ENCODE measurements around the gene MFSD6. TPM values are rescaled to one million over a fixed set of nuclear protein-coding genes. Genes with fewer than 3 reads are reported as not detected.

Gene MFSD6
- total RNA-seq, 4 donors from 2014 or later = 3.6 to 30.3 (median 28.4) TPM

DNA sequence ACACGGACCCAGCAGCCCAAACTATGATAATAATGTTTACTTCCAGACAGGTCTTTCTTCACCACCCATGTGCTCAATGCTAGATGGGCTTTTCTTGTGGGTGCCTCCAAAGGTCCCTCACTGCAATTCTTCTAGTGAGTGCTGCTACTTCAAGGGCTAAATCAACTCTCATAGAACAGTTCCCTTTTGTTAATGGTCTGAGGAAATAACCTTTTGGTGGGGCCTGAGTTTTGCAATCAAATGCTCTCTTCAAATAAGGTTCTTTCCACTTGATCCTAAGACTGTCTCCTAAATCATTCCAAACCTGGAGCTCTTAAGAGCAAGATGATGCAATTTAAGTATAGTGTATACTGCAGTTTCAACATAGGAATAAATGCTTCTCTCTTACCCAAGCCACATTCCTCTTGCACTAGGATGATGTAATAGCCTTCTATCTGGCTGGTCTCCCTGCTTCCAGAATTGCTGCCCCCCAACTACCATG lies 120.4 kb downstream of the MFSD6 start:
- intact Hi-C loops (cut with DNase I; ENCODE audit: low total_unique reads) = no loop called here
- no peaks in the 10 kb centered on the region for H3K27me3 ChIP-seq
- no peak overlapping the region for H3K27ac ChIP-seq
- no peaks in the 10 kb centered on the region for H3K9me3 ChIP-seq
- TF ChIP-seq POLR2A (IDR thresholded peaks at IDR 0.05) = no peak
- TF ChIP-seq, protein P1, sequence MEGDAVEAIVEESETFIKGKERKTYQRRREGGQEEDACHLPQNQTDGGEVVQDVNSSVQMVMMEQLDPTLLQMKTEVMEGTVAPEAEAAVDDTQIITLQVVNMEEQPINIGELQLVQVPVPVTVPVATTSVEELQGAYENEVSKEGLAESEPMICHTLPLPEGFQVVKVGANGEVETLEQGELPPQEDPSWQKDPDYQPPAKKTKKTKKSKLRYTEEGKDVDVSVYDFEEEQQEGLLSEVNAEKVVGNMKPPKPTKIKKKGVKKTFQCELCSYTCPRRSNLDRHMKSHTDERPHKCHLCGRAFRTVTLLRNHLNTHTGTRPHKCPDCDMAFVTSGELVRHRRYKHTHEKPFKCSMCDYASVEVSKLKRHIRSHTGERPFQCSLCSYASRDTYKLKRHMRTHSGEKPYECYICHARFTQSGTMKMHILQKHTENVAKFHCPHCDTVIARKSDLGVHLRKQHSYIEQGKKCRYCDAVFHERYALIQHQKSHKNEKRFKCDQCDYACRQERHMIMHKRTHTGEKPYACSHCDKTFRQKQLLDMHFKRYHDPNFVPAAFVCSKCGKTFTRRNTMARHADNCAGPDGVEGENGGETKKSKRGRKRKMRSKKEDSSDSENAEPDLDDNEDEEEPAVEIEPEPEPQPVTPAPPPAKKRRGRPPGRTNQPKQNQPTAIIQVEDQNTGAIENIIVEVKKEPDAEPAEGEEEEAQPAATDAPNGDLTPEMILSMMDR (IDR thresholded peaks at IDR 0.05) = no peak
- no peak overlapping the region for H3K4me3 ChIP-seq
- H3K36me3 ChIP-seq = no peaks in the 10 kb centered on the region
- DNase-seq = no peak
- no peaks in the 10 kb centered on the region for H3K4me1 ChIP-seq

DNA sequence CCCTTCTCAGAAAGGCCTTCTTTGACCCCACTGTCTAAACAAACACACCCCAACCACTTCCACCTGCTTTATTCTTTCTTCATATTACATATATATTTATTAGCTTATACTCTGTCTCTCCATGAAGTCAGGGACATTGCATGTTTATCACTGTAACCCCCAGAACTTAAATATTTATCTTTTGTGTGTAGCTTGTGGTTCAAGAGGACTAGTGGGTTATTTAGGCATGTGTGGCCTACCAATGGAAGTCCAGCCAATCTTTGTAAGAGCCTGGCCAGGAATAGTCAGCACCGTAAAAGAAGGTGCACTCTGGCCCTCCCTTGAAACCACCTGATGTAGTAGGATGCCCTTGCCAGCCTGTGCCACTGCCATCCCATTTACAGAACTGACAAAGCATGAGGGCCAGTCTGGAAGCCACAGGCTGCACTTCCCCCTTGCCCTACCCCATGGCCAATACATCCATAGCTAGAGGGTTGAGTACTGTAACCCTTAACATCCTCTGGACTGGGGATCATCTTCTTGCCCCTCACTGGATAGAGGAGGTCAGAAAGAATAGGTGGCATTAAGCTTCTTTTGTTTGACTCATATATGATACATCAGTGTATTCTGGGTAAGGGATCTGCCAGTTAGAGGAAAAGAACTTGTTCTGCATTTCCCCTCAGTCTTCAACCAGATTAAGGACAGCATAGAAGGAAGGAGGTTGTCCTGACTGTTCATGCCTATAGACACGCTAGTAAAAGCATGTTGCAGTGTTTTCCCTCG lies 121.5 kb downstream of the MFSD6 start:
- no peak overlapping the region for H3K4me3 ChIP-seq
- H3K36me3 ChIP-seq = no peaks in the 10 kb centered on the region
- TF ChIP-seq POLR2A (IDR thresholded peaks at IDR 0.05) = no peak
- no peak for DNase-seq
- no peak overlapping the region for H3K27ac ChIP-seq
- no peaks in the 10 kb centered on the region for H3K9me3 ChIP-seq
- no peaks in the 10 kb centered on the region for H3K4me1 ChIP-seq
- no peaks in the 10 kb centered on the region for H3K27me3 ChIP-seq
- intact Hi-C loops (cut with DNase I; ENCODE audit: low total_unique reads) = no loop called here

DNA sequence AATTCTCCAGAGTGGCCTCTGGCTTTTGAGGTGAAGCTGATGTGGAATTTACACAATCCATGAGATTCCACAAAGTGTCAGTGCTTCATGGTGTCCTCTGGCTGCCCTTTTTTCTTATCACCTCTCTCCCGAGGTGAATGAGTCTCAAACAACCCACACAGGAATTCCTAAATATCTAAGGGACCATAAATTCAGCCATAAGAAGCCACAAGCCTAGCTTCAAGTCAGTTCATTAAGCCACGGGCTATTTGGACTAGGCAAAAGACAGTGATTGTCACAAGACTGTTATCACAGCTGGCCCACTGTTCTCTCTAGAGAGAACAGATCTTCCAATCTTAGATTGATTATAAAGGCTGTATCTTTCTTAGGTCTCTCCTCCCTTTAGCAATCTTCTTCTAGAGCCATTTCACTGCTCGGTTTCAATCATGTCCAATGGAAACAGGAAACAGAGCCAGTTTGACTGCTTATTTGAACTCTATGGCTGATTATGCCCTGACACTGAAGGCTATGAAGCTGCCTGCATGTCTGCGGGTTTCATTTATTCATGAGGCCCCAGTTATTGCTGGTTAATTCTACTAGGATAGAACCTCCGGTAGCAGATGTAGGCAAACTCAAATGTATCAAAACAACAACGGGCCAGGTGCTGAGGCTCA lies 122.2 kb downstream of the MFSD6 start:
- no peak for DNase-seq
- no peak for TF ChIP-seq POLR2A (IDR thresholded peaks at IDR 0.05)
- TF ChIP-seq, protein P1 (IDR thresholded peaks at IDR 0.05) = no peak
- Histone ChIP-seq H3K36me3 (no peaks in the 10 kb centered on the region), H3K27ac (no peak overlapping the region), H3K9me3 (no peaks in the 10 kb centered on the region), H3K27me3 (no peaks in the 10 kb centered on the region), H3K4me1 (no peaks in the 10 kb centered on the region), H3K4me3 (no peak overlapping the region)
- intact Hi-C loops (cut with DNase I; ENCODE audit: low total_unique reads) = no loop called here

DNA sequence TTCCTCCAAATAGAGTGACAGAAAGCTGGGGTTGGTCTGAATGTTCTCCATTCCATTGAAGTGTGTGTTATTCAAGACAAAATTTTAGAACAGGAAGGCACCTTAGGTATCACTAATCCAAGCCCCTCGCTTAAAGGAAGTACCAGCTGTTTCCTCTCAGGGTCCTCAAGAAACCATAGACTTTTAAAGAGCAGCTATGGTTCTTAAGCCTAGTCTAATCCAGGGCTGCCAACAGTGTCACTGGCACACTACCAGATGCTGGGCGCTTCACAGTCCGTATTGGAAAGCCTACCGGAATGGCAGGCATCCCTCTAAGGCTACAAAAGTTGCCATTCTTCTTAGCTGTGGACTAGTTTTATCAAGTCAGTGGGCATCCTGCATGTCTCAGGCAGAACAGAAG lies 124.4 kb downstream of the MFSD6 start:
- intact Hi-C loops (cut with DNase I; ENCODE audit: low total_unique reads) = no loop called here
- H3K4me1 ChIP-seq = no peaks in the 10 kb centered on the region
- no peak for DNase-seq
- H3K27me3 ChIP-seq = no peaks in the 10 kb centered on the region
- TF ChIP-seq POLR2A (IDR thresholded peaks at IDR 0.05) = no peak
- TF ChIP-seq, protein P1 (IDR thresholded peaks at IDR 0.05) = no peak
- H3K36me3 ChIP-seq = no peaks in the 10 kb centered on the region
- peak overlapping the region in 1 of 2 donors; percentile 99 for H3K27ac ChIP-seq
- H3K4me3 ChIP-seq = no peak overlapping the region
- no peaks in the 10 kb centered on the region for H3K9me3 ChIP-seq

DNA sequence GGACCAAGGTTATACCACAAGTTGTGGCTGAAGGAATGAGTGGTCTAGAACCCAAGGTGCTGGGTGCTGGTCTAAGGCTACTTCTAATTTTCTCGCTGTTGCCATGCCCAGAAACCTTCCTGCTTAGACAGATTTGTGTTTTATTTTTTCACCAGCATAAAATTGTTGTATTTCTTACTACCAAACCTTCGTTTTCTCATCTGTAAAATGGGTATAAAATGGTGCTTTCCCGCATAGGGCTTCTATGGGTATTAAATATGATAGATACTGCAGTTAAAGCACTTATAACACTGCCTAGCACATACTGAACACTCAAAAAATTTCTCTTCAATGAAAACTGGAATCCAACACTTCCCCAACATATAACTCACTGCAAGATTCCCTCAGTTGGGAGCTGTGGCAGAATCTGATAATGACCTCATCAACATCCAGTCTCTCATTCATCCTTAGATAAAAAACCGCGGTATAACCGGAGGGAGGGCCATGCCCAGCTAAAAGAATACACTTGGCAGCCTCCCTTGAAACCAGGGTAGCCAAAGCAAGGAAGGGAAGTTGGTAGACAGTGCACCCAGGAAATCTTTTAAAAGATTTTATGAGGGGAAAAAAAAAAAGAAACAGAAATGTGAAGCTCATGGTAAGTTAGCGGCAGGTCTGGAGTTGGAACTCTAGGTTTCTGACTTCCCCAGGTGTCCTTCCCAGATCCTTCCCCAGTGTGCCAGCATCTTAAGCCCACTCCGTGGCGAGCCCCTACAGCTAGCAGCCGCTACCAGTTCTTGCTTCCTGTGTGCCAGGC lies 125.2 kb downstream of the MFSD6 start:
- TF ChIP-seq, protein P1 (IDR thresholded peaks at IDR 0.05) = no peak
- no peak for TF ChIP-seq POLR2A (IDR thresholded peaks at IDR 0.05)
- Histone ChIP-seq H3K36me3 (no peaks in the 10 kb centered on the region), H3K27ac (peak overlapping the region; percentile 98 to 99), H3K4me3 (peak overlapping the region; percentile 71 to 78), H3K4me1 (no peaks in the 10 kb centered on the region), H3K9me3 (no peaks in the 10 kb centered on the region), H3K27me3 (no peaks in the 10 kb centered on the region)
- DNase-seq = no peak
- intact Hi-C loops (cut with DNase I; ENCODE audit: low total_unique reads) = no loop called here
